AG09319 (cell line): ENCODE results near the gene REC8.

ENCODE experiments used
- DNase-seq: peaks from one replicate; pipeline ENCODE4 v3.0.0-alpha.2; 2010; ENCODE audit warnings: low read depth; ENCODE audit errors: extremely low read depth
- TF ChIP-seq, protein P1 (sequence below): IDR thresholded peaks from 2 replicates; pipeline ENCODE4 v1.5.1; 2011; ENCODE audit warnings: low read depth, mild to moderate bottlenecking, inconsistent platforms, low read length, moderate library complexity

The REC8 gene

DNA sequence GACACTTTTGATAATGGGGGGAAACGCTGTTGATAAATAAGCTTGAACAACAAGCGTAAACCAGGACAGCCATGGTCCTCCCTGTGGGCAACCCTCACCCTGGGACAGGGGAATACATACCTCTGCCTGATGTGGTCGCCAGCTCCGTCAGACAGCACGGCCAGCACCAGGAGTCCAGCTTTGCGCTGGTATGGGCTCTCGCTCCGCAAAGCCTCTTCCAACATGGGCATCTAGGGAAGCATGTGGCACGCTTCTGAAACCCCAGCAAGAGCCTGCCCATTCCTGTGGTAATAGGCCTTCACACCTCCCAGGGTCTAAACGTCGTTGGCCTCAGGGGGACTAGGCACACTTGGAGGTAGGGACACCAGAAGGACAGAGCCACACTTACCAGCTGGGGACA, 13.9 kb downstream of the REC8 start:
- DNase-seq, result no peak
- TF ChIP-seq, protein P1, sequence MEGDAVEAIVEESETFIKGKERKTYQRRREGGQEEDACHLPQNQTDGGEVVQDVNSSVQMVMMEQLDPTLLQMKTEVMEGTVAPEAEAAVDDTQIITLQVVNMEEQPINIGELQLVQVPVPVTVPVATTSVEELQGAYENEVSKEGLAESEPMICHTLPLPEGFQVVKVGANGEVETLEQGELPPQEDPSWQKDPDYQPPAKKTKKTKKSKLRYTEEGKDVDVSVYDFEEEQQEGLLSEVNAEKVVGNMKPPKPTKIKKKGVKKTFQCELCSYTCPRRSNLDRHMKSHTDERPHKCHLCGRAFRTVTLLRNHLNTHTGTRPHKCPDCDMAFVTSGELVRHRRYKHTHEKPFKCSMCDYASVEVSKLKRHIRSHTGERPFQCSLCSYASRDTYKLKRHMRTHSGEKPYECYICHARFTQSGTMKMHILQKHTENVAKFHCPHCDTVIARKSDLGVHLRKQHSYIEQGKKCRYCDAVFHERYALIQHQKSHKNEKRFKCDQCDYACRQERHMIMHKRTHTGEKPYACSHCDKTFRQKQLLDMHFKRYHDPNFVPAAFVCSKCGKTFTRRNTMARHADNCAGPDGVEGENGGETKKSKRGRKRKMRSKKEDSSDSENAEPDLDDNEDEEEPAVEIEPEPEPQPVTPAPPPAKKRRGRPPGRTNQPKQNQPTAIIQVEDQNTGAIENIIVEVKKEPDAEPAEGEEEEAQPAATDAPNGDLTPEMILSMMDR, result no peak

DNA sequence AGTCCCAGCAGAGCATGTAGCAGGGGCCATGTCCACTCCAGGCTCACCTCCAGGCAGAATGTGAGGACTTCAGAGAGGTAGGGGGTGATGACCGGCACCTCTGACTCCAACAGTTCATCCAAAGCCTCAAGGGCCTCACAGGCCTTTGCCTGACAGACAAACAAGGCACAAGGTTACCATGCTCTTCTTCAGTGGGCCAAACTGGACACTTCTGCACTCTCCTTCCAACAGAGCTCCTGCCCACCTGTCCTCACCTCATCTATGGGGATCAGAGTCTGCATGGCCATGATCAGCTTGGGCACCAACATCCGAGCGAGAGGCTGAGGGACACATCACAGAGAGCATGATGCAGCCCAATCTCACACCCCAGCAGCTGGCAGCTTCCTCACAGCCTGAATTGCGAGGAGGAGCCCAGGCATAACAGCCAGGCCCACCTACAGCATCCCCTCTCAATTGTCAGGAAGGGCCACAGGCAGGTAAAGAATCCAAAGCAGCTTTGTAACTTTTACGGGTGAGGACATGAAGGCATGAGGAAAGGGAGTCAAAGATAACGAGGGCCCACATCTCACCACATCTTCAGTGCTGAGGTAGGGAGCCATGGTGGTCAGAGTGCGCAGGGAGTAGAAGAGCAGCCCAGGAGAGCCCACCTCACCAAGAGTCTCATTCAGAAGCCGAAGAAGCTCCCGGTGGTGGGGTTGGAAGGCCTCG, 15.1 kb downstream of the REC8 start:
- no peak for DNase-seq
- TF ChIP-seq, protein P1, result no peak

GRCh38 chr14:24187539-24187915, 15.6 kb downstream of the REC8 start:
- DNase-seq, result no peak
- TF ChIP-seq, protein P1, result no peak

- TF ChIP-seq, protein P1, result no peak
- peak; percentile 95 for DNase-seq
Observed at GRCh38 chr14:24188251-24189058, 16.6 kb downstream of the REC8 start, which contains the start of gene IPO4. TSS of gene IPO4 (minus strand) at chr14:24188816. CDS start at chr14:24188787, 29 bp downstream.

DNA sequence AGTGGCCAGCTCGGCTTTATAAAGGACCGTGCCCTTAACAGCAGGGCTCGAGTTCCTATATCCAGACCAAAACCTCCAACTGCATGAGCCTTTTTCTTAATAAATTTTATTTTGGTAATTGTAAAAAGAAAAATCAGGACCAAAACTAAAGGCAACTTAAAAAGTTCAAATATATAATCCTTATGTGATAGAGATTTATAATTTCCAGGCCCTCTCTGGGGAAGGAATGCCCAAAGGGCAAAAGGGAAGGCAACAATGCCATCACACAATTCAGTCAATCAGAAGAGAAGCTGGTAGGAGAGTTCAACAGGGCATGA, 17.1 kb downstream of the REC8 start:
- TF ChIP-seq, protein P1, result no peak
- no peak for DNase-seq

GRCh38 chr14:24189460-24189859, 17.6 kb downstream of the REC8 start:
- no peak for DNase-seq
- TF ChIP-seq, protein P1, result no peak

- DNase-seq, result no peak
- TF ChIP-seq, protein P1, result no peak
Observed at GRCh38 chr14:24190416-24190815, 18.5 kb downstream of the REC8 start.
